HEK293 (cell line): ENCODE measurements around the gene HDLBP.

Experiments
- CTCF ChIA-PET: fragments of 350-600 bp; formaldehyde crosslinking; extraction: SDS; loops from one replicate; lab custom pipeline; 2021; ENCODE audit warnings: antibody characterized with exemption; lab: Yijun Ruan, JAX
- POLR2A ChIA-PET: fragments of 300-600 bp; formaldehyde crosslinking; extraction: SDS; loops from one replicate; lab custom pipeline; 2020; ENCODE audit warnings: antibody characterized with exemption, inconsistent platforms; lab: Yijun Ruan, JAX
- H3K27ac ChIP-seq: fragments of 200-500 bp; sonication (Bioruptor generic); 2 replicates; pipeline ENCODE4 v1.5.1; 2014; ENCODE audit warnings: low read depth, low read length, control low read depth, inconsistent platforms; ENCODE audit errors: extremely low read depth
- H3K36me3 ChIP-seq, 2 experiments: fragments of 200-500 bp in 1 of 2; sonication (Bioruptor generic) in 1 of 2; 1 replicate in 1 of 2; 2 replicates in 1 of 2; pipeline ENCODE4 v1.5.1; 2014 to 2017; ENCODE audit warnings: inconsistent platforms in 2 of 2, low read length in 2 of 2; ENCODE audit not compliant: control insufficient read depth in 2 of 2, insufficient read depth in 1 of 2
- H3K4me1 ChIP-seq: fragments of 200-500 bp; sonication (Bioruptor generic); 2 replicates; pipeline ENCODE4 v1.5.1; 2014; ENCODE audit warnings: mild to moderate bottlenecking, low read length, inconsistent platforms; ENCODE audit not compliant: control insufficient read depth, insufficient read depth
- H3K4me3 ChIP-seq: 2 replicates; pipeline ENCODE4 v1.5.1; 2011; ENCODE audit warnings: low read depth, mild to moderate bottlenecking, control low read depth, low read length, moderate library complexity
- H3K9me3 ChIP-seq: fragments of 200-500 bp; sonication (Bioruptor generic); 2 replicates; pipeline ENCODE4 v1.5.1; 2014; ENCODE audit warnings: low read depth, low read length, inconsistent platforms; ENCODE audit not compliant: control insufficient read depth, insufficient read depth
- BCL6B ChIP-seq: fragments of 450-650 bp; formaldehyde crosslinking; IDR thresholded peaks from 2 replicates; pipeline ENCODE4 v1.5.1; 2017; ENCODE audit warnings: missing biosample characterization, missing genetic modification characterization
- CTCF ChIP-seq: fragments of 450-650 bp; formaldehyde crosslinking; IDR thresholded peaks from 2 replicates; pipeline ENCODE4 v1.5.1; 2016; ENCODE audit warnings: missing biosample characterization, missing genetic modification characterization
- FEZF1 ChIP-seq: fragments of 450-650 bp; formaldehyde crosslinking; IDR thresholded peaks from 2 replicates; pipeline ENCODE4 v1.5.1; 2016; ENCODE audit warnings: missing biosample characterization, missing genetic modification characterization
- HOXC10 ChIP-seq: sonication (generic); formaldehyde crosslinking; IDR thresholded peaks from 2 replicates; pipeline ENCODE4 v1.8.1; 2023; ENCODE audit warnings: mild to moderate bottlenecking, missing genetic modification reagents
- RBAK ChIP-seq: fragments of 450-650 bp; formaldehyde crosslinking; IDR thresholded peaks from 2 replicates; pipeline ENCODE4 v1.5.1; 2016; ENCODE audit warnings: missing biosample characterization, missing genetic modification characterization
- SETDB1 ChIP-seq: IDR thresholded peaks from one replicate; pipeline ENCODE4 v1.6.1; 2017; ENCODE audit warnings: mild to moderate bottlenecking, low read length, moderate library complexity, mixed read lengths; ENCODE audit not compliant: insufficient read length
- TCF7L2 ChIP-seq: IDR thresholded peaks from 2 replicates; pipeline ENCODE4 v1.6.1; 2011; ENCODE audit warnings: low read depth, mild to moderate bottlenecking, inconsistent platforms, low read length, moderate library complexity, borderline replicate concordance
- TSHZ1 ChIP-seq: fragments of 450-650 bp; formaldehyde crosslinking; IDR thresholded peaks from 2 replicates; pipeline ENCODE4 v1.5.1; 2016; ENCODE audit warnings: missing biosample characterization, missing genetic modification characterization, borderline replicate concordance
- ZBTB1 ChIP-seq: fragments of 450-650 bp; formaldehyde crosslinking; IDR thresholded peaks from 2 replicates; pipeline ENCODE4 v1.5.1; 2016; ENCODE audit warnings: missing biosample characterization, missing genetic modification characterization
- ZBTB17 ChIP-seq: fragments of 450-650 bp; formaldehyde crosslinking; IDR thresholded peaks from 2 replicates; pipeline ENCODE4 v1.5.1; 2016; ENCODE audit warnings: missing biosample characterization, missing genetic modification characterization
- ZBTB44 ChIP-seq: fragments of 450-650 bp; IDR thresholded peaks from 2 replicates; pipeline ENCODE4 v1.5.1; 2018; ENCODE audit warnings: missing biosample characterization, mild to moderate bottlenecking, missing genetic modification characterization
- ZFP37 ChIP-seq: fragments of 450-650 bp; formaldehyde crosslinking; IDR thresholded peaks from 2 replicates; pipeline ENCODE4 v1.5.1; 2016; ENCODE audit warnings: missing biosample characterization, missing genetic modification characterization
- ZNF416 ChIP-seq: fragments of 450-650 bp; formaldehyde crosslinking; IDR thresholded peaks from 2 replicates; pipeline ENCODE4 v1.5.1; 2016; ENCODE audit warnings: missing biosample characterization, missing genetic modification characterization
- ZNF433 ChIP-seq: fragments of 450-650 bp; formaldehyde crosslinking; IDR thresholded peaks from 2 replicates; pipeline ENCODE4 v1.5.1; 2016; ENCODE audit warnings: missing biosample characterization, missing genetic modification characterization, low read depth
- ZNF449 ChIP-seq: fragments of 450-650 bp; formaldehyde crosslinking; IDR thresholded peaks from 2 replicates; pipeline ENCODE4 v1.5.1; 2017; ENCODE audit warnings: missing biosample characterization, mild to moderate bottlenecking, missing genetic modification characterization, moderate library complexity
- ZNF596 ChIP-seq: fragments of 450-650 bp; IDR thresholded peaks from 2 replicates; pipeline ENCODE4 v1.5.0; 2018; ENCODE audit warnings: missing biosample characterization, mild to moderate bottlenecking, missing genetic modification characterization, moderate library complexity
- ZNF692 ChIP-seq: fragments of 450-650 bp; formaldehyde crosslinking; IDR thresholded peaks from 2 replicates; pipeline ENCODE4 v1.5.1; 2016; ENCODE audit warnings: missing biosample characterization, missing genetic modification characterization
- ZNF707 ChIP-seq: fragments of 450-650 bp; formaldehyde crosslinking; IDR thresholded peaks from 2 replicates; pipeline ENCODE4 v1.5.1; 2016; ENCODE audit warnings: missing biosample characterization, missing genetic modification characterization
- ZNF768 ChIP-seq: fragments of 450-650 bp; formaldehyde crosslinking; IDR thresholded peaks from 2 replicates; pipeline ENCODE4 v1.5.1; 2018; ENCODE audit warnings: missing biosample characterization, mild to moderate bottlenecking, missing genetic modification characterization
- ZNF830 ChIP-seq: fragments of 450-650 bp; IDR thresholded peaks from 2 replicates; pipeline ENCODE4 v1.5.0; 2018; ENCODE audit warnings: missing biosample characterization, missing genetic modification characterization, low read depth, mild to moderate bottlenecking, moderate library complexity
- ZSCAN16 ChIP-seq: fragments of 450-650 bp; formaldehyde crosslinking; IDR thresholded peaks from 2 replicates; pipeline ENCODE4 v1.5.1; 2016; ENCODE audit warnings: missing biosample characterization, missing genetic modification characterization
- ZSCAN30 ChIP-seq: fragments of 450-650 bp; IDR thresholded peaks from 2 replicates; pipeline ENCODE4 v1.5.1; 2018; ENCODE audit warnings: missing biosample characterization, mild to moderate bottlenecking, missing genetic modification characterization, moderate library complexity

Gene HDLBP

GRCh38 chr2:241321033-241321432, 5.6 kb upstream of the HDLBP start:
- H3K4me3 ChIP-seq, result no peak overlapping the region
- H3K9me3 ChIP-seq, result no peaks in the 10 kb centered on the region
- CTCF ChIA-PET, result interaction anchor here (0.7 to 1.2 kb wide), 2 partner anchors 10 to 12 kb away, joined by 3 to 5 read pairs; no protein-coding TSS in a partner anchor
- H3K4me1 ChIP-seq, result peaks cover 14% of the 10 kb centered on the region
- H3K27ac ChIP-seq, result no peak overlapping the region
- TF ChIP-seq ZBTB17 (tag by site-specific recombination) (no peak), RBAK (tag by site-specific recombination) (no peak), ZNF433 (no peak)
- H3K36me3 ChIP-seq, result peaks cover 33 to 51% of the 10 kb centered on the region in 2 experiments
- POLR2A ChIA-PET, result no interaction called here

GRCh38 chr2:241320394-241320793, 4.9 kb upstream of the HDLBP start:
- H3K36me3 ChIP-seq, result peaks cover 27 to 45% of the 10 kb centered on the region in 2 experiments
- CTCF ChIA-PET, result interaction anchor here (1.2 kb wide), 1 partner anchor 13 kb away, joined by 5 read pairs; no protein-coding TSS in a partner anchor

More at GRCh38 chr2:241320394-241320793, 4.9 kb upstream of the HDLBP start:
- POLR2A ChIA-PET, result no interaction called here
- no peak for TF ChIP-seq TCF7L2
- no peak for TF ChIP-seq ZNF768 (tag by site-specific recombination)
- TF ChIP-seq ZSCAN16 (tag by site-specific recombination), result no peak
- no peak for TF ChIP-seq CTCF
- no peak for TF ChIP-seq ZNF692 (tag by site-specific recombination)
- TF ChIP-seq ZNF449 (tag by site-specific recombination), result no peak
- TF ChIP-seq ZNF596 (tag by site-specific recombination), result no peak
- no peak for TF ChIP-seq ZNF830 (tag by site-specific recombination)
- TF ChIP-seq ZFP37 (tag by site-specific recombination), result no peak
- no peak for TF ChIP-seq SETDB1
- no peak for TF ChIP-seq ZNF416 (tag by site-specific recombination)
- no peak for TF ChIP-seq ZSCAN30 (tag by site-specific recombination)
- TF ChIP-seq BCL6B (tag by site-specific recombination), result no peak
- TF ChIP-seq TSHZ1 (tag by site-specific recombination), result no peak
- TF ChIP-seq FEZF1 (tag by site-specific recombination), result no peak
- no peak for TF ChIP-seq HOXC10 (CRISPR knock-in tag)
- TF ChIP-seq ZBTB44 (tag by site-specific recombination), result no peak
- TF ChIP-seq ZNF707 (tag by site-specific recombination), result no peak
- TF ChIP-seq ZBTB1 (tag by site-specific recombination), result no peak
- Histone ChIP-seq H3K9me3 (no peaks in the 10 kb centered on the region), H3K4me1 (peaks cover 14% of the 10 kb centered on the region), H3K4me3 (no peak overlapping the region), H3K27ac (no peak overlapping the region)
